WTC11 (cell line): Measurements from ENCODE around the gene PEX26. TPM values are rescaled to one million over a fixed set of nuclear protein-coding genes. Genes with fewer than 3 reads are reported as not detected.

Experiments
- ATAC-seq: fragments of 200-7000 bp; cut with Tn5 transposase; 2 replicates; pipeline ENCODE4 v1.10.0; 2021; ENCODE audit warnings: mild to moderate bottlenecking, moderate library complexity
- CTCF ChIA-PET: fragments of 300-600 bp; sonication (Branson Sonifier 250); formaldehyde crosslinking; loops from one replicate; lab custom pipeline; 2021; ENCODE audit warnings: antibody characterized with exemption; lab: Charles Lee
- POLR2A ChIA-PET: fragments of 350-600 bp; sonication (Branson Sonifier 250); formaldehyde crosslinking; loops from one replicate; lab custom pipeline; 2021; ENCODE audit warnings: antibody characterized with exemption; lab: Charles Lee
- DNase-seq: peaks from one replicate; pipeline ENCODE4 v3.0.0; 2021; ENCODE audit warnings: low spot score
- H3K27ac Mint-ChIP-seq: 2 replicates; pipeline ENCODE4 v1.8.0; 2021; ENCODE audit warnings: mixed read lengths
- H3K27me3 Mint-ChIP-seq: 2 replicates; pipeline ENCODE4 v1.8.0; 2021; ENCODE audit warnings: low read depth, mild to moderate bottlenecking, moderate library complexity, mixed read lengths
- H3K36me3 Mint-ChIP-seq: 2 replicates; pipeline ENCODE4 v1.8.0; 2021; ENCODE audit warnings: mixed read lengths
- H3K4me1 Mint-ChIP-seq: 2 replicates; pipeline ENCODE4 v1.8.0; 2022; ENCODE audit warnings: mixed read lengths
- H3K4me3 Mint-ChIP-seq: 2 replicates; pipeline ENCODE4 v1.8.0; 2021; ENCODE audit warnings: mild to moderate bottlenecking, moderate library complexity, mixed read lengths
- H3K9me3 Mint-ChIP-seq: 2 replicates; pipeline ENCODE4 v1.8.0; 2021; ENCODE audit warnings: mixed read lengths
- ELF4 ChIP-seq: sonication (generic); formaldehyde crosslinking; IDR thresholded peaks from 2 replicates; pipeline ENCODE4 v1.8.1; 2022; ENCODE audit warnings: low read depth, mild to moderate bottlenecking, moderate library complexity, missing genetic modification reagents
- FOXK1 ChIP-seq: sonication (generic); formaldehyde crosslinking; IDR thresholded peaks from 2 replicates; pipeline ENCODE4 v1.8.0; 2022; ENCODE audit warnings: mild to moderate bottlenecking, moderate library complexity, missing genetic modification reagents
- FOXP1 ChIP-seq: sonication (generic); formaldehyde crosslinking; IDR thresholded peaks from 2 replicates; pipeline ENCODE4 v1.8.0; 2022; ENCODE audit warnings: missing genetic modification reagents, mild to moderate bottlenecking, moderate library complexity, borderline replicate concordance
- HMGA2 ChIP-seq: fragments of 250-450 bp; sonication (Bioruptor Pico); IDR thresholded peaks from 2 replicates; pipeline ENCODE4 v1.4.0; 2021; ENCODE audit warnings: mild to moderate bottlenecking, moderate library complexity
- SMAD4 ChIP-seq: sonication (generic); formaldehyde crosslinking; IDR thresholded peaks from 2 replicates; pipeline ENCODE4 v1.8.0; 2022; ENCODE audit warnings: mild to moderate bottlenecking, missing genetic modification reagents
- TCF7 ChIP-seq: sonication (generic); formaldehyde crosslinking; IDR thresholded peaks from 2 replicates; pipeline ENCODE4 v1.8.0; 2022; ENCODE audit warnings: mild to moderate bottlenecking, low read depth, missing genetic modification reagents, moderate library complexity
- ZNF416 ChIP-seq: fragments of 250-450 bp; sonication (Bioruptor Pico); IDR thresholded peaks from 2 replicates; pipeline ENCODE4 v1.9.0; 2021; ENCODE audit warnings: mild to moderate bottlenecking, inconsistent platforms
- ZNF423 ChIP-seq: fragments of 250-450 bp; sonication (Bioruptor Pico); IDR thresholded peaks from 2 replicates; pipeline ENCODE4 v2.1.2; 2022; ENCODE audit warnings: mild to moderate bottlenecking, moderate library complexity
- ZNF671 ChIP-seq: fragments of 250-450 bp; sonication (Bioruptor Pico); IDR thresholded peaks from 2 replicates; pipeline ENCODE4 v1.8.0; 2021; ENCODE audit warnings: mild to moderate bottlenecking
- total RNA-seq: library from RNA; stranded (reverse); gene quantifications from 3 replicates; pipeline ENCODE4 v1.2.3, GENCODE V29; 2021
- TF ChIP-seq, protein P1 (sequence below): sonication (generic); formaldehyde crosslinking; IDR thresholded peaks from 2 replicates; pipeline ENCODE4 v1.8.0; 2022; ENCODE audit warnings: missing genetic modification reagents
- TF ChIP-seq, protein P2 (sequence below): fragments of 250-450 bp; sonication (Bioruptor Pico); IDR thresholded peaks from 2 replicates; pipeline ENCODE4 v1.9.0; 2021; ENCODE audit warnings: moderate library complexity, mild to moderate bottlenecking, inconsistent platforms, borderline replicate concordance
- TF ChIP-seq, protein P3 (sequence below): fragments of 250-450 bp; sonication (Bioruptor Pico); conservative IDR thresholded peaks from 2 replicates; pipeline ENCODE4 v1.9.0; 2021; ENCODE audit warnings: mild to moderate bottlenecking
- TF ChIP-seq, protein P4 (sequence below): sonication (generic); formaldehyde crosslinking; IDR thresholded peaks from 2 replicates; pipeline ENCODE4 v1.8.1; 2023; ENCODE audit warnings: mild to moderate bottlenecking, missing genetic modification reagents, moderate library complexity
- TF ChIP-seq, protein P5 (sequence below): sonication (generic); formaldehyde crosslinking; IDR thresholded peaks from 2 replicates; pipeline ENCODE4 v1.8.1; 2023; ENCODE audit warnings: mild to moderate bottlenecking, missing genetic modification reagents, moderate library complexity
- TF ChIP-seq, protein P6 (sequence below): sonication (generic); formaldehyde crosslinking; conservative IDR thresholded peaks from 2 replicates; pipeline ENCODE4 v1.8.1; 2022; ENCODE audit warnings: mild to moderate bottlenecking, missing genetic modification reagents

PEX26 gene
- total RNA-seq, 1 experiment from 2014 or later, result 52.3 TPM

DNA sequence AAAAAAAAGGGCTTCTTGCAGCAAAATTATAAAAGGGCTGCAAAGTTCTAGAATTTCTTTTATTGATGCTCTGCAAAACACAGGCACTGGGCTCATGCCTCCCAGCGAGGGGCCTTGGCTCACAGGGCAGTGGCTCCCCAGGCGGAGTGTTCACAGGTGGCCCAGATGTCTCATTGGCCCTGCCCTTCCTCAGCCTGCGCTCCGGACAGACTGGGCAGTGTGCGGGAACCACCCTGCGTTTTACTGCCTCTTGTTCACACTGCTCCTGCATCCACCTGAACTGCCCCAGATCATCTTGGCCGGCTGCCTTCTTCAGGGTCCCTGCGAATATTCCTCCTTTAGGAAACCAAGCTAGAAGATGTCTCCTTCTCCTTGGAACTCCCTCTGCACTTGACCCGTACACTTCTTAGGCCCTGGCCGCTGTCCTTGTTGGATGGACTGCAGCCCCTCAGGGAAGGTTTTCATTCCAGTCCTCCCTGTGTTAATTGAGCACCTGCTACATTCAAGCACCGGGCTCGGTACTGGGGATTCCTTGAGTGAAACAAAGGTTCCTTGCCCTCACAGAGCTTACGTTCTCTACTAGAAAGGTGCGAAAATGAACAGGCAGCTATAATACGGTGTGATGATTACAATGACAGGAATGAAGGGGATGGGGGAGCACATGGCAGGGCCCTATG is 37.3 kb downstream of the PEX26 start:
- ChIA-PET CTCF (interaction anchor here (0.6 kb wide), 1 partner anchor 35 kb away, joined by 6 read pairs; the partner anchor contains the start of gene USP18), POLR2A (interaction anchor here (0.5 kb wide), 1 partner anchor 34 kb away, joined by 3 read pairs; no protein-coding TSS in a partner anchor)
- Mint-ChIP-seq H3K9me3 (peaks cover under 1% of the 10 kb centered on the region; the same call in 1 of the 2 replicates), H3K4me3 (no peak overlapping the region), H3K27me3 (peaks cover 19% of the 10 kb centered on the region), H3K27ac (no peak overlapping the region), H3K36me3 (no peaks in the 10 kb centered on the region), H3K4me1 (0 out of 2 replicates have a peak, but pooled peaks cover 5% of the 10 kb centered on the region)
- DNase-seq (no peak), ATAC-seq (no peak)
- TF ChIP-seq FOXP1 (no peak), FOXK1 (CRISPR knock-in tag) (no peak), HMGA2 (CRISPR knock-in tag) (no peak), TCF7 (CRISPR knock-in tag) (no peak), ZNF671 (CRISPR knock-in tag) (no peak)
- TF ChIP-seq, protein P1, sequence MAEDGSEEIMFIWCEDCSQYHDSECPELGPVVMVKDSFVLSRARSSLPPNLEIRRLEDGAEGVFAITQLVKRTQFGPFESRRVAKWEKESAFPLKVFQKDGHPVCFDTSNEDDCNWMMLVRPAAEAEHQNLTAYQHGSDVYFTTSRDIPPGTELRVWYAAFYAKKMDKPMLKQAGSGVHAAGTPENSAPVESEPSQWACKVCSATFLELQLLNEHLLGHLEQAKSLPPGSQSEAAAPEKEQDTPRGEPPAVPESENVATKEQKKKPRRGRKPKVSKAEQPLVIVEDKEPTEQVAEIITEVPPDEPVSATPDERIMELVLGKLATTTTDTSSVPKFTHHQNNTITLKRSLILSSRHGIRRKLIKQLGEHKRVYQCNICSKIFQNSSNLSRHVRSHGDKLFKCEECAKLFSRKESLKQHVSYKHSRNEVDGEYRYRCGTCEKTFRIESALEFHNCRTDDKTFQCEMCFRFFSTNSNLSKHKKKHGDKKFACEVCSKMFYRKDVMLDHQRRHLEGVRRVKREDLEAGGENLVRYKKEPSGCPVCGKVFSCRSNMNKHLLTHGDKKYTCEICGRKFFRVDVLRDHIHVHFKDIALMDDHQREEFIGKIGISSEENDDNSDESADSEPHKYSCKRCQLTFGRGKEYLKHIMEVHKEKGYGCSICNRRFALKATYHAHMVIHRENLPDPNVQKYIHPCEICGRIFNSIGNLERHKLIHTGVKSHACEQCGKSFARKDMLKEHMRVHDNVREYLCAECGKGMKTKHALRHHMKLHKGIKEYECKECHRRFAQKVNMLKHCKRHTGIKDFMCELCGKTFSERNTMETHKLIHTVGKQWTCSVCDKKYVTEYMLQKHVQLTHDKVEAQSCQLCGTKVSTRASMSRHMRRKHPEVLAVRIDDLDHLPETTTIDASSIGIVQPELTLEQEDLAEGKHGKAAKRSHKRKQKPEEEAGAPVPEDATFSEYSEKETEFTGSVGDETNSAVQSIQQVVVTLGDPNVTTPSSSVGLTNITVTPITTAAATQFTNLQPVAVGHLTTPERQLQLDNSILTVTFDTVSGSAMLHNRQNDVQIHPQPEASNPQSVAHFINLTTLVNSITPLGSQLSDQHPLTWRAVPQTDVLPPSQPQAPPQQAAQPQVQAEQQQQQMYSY (CRISPR knock-in tag), result no peak
- TF ChIP-seq, protein P2, sequence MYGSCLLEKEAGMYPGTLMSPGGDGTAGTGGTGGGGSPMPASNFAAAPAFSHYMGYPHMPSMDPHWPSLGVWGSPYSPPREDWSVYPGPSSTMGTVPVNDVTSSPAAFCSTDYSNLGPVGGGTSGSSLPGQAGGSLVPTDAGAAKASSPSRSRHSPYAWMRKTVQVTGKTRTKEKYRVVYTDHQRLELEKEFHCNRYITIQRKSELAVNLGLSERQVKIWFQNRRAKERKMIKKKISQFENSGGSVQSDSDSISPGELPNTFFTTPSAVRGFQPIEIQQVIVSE (CRISPR knock-in tag), result no peak

DNA sequence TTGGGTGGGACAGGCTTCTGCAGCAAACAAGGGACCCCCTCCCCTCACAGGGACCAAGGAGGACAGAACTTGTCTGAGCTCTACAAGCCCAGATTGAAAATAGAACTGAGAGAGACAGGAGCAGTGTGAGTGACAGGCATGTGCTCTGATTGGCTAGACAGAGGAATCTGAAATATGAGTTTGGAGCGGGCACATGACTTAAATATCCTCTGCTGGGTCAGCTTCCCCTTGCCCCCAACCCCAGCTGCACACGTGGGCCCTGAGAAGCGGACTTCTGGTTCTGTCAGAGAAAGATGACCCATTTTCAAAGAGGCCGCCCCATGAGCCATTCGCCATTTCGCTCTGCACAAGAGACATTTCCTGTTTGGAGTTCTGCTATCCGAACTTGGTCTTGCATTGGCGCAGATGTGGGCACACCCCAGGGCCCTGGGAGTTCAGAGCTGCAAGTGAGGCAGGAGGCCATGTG is 38.1 kb downstream of the PEX26 start:
- Mint-ChIP-seq H3K9me3 (peaks cover 5% of the 10 kb centered on the region; the same call in 1 of the 2 replicates), H3K27ac (no peak overlapping the region), H3K4me3 (no peak overlapping the region), H3K4me1 (0 out of 2 replicates have a peak, but pooled peaks cover 3% of the 10 kb centered on the region), H3K27me3 (peaks cover 10% of the 10 kb centered on the region), H3K36me3 (no peaks in the 10 kb centered on the region)
- ChIA-PET POLR2A (no interaction called here), CTCF (interaction anchor here (0.6 to 1.2 kb wide), 3 partner anchors 34 to 373 kb away, joined by 3 to 6 read pairs (median 5); partner anchors contain the start of gene USP18)
- ATAC-seq, result no peak
- no peak for DNase-seq
- TF ChIP-seq, protein P3, sequence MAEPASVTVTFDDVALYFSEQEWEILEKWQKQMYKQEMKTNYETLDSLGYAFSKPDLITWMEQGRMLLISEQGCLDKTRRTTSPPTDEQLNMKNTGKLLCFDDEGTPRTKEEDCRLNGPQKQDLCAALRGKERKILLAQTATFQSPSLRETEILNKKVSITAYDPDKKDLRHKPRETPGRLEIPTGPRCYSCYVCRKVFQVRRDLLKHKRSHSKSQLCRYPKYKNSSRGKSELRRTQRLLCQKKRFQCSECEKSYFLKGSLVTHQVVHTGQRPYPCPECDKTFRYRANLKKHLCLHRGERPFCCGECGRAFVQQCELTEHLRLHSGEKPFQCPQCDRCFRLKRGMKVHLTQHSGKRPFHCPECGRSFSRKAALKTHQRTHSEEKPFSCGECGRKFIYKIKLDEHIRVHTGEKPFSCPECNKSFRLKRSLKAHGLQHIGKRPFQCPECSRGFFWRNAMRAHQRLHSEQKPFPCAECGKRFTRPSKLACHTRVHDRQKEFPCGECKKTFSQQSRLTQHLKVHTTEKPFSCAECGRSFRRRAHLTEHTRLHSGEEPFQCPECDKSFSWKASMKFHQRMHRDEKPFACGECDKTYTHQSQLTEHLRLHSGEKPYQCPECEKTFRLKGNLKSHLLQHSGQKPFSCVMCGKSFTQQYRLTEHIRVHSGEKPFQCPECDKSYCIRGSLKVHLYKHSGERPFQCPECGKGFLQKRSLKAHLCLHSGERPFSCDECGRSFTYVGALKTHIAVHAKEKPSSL (CRISPR knock-in tag), result no peak
- TF ChIP-seq ZNF423 (CRISPR knock-in tag) (no peak), SMAD4 (no peak), ZNF416 (CRISPR knock-in tag) (no peak), ZNF671 (CRISPR knock-in tag) (no peak), ELF4 (CRISPR knock-in tag) (no peak)
- TF ChIP-seq, protein P4, sequence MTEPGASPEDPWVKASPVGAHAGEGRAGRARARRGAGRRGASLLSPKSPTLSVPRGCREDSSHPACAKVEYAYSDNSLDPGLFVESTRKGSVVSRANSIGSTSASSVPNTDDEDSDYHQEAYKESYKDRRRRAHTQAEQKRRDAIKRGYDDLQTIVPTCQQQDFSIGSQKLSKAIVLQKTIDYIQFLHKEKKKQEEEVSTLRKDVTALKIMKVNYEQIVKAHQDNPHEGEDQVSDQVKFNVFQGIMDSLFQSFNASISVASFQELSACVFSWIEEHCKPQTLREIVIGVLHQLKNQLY (CRISPR knock-in tag), result no peak
- TF ChIP-seq, protein P5, sequence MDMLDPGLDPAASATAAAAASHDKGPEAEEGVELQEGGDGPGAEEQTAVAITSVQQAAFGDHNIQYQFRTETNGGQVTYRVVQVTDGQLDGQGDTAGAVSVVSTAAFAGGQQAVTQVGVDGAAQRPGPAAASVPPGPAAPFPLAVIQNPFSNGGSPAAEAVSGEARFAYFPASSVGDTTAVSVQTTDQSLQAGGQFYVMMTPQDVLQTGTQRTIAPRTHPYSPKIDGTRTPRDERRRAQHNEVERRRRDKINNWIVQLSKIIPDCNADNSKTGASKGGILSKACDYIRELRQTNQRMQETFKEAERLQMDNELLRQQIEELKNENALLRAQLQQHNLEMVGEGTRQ (CRISPR knock-in tag), result no peak
- TF ChIP-seq, protein P6, sequence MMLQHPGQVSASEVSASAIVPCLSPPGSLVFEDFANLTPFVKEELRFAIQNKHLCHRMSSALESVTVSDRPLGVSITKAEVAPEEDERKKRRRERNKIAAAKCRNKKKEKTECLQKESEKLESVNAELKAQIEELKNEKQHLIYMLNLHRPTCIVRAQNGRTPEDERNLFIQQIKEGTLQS, result no peak
